Measurements from ENCODE around the gene RGS3. TPM values are rescaled to one million over a fixed set of nuclear protein-coding genes. Genes with fewer than 3 reads are reported as not detected.
"Not testable (repeated sequence)": the region's sequence is repeated elsewhere in the genome, so short reads cannot be mapped to it uniquely, and the experiment has no call there.

The RGS3 gene
- 10 to 100 TPM; 65.3 to 82.9 (median 75.8) TPM for polyA plus RNA-seq (ENCODE audit: insufficient read depth in 1 of 5, insufficient read length in 5 of 5, low replicate concordance in 1 of 5)
- long read RNA-seq, donor 1, full-length matches to known transcripts: 21 of 40 reads
- long read RNA-seq, donor 1, partial matches to known transcripts: 19 of 40 reads
- long read RNA-seq, donor 1, other reads (novel, unspliced or antisense): 0 of 40 reads
- long read RNA-seq, donor 2, transcript RGS3-211 (5 exons, 2,155 nt): major isoform, 16 of 21 reads
- long read RNA-seq, donor 2, partial matches to known transcripts: 5 of 21 reads
- long read RNA-seq, donor 2, other reads (novel, unspliced or antisense): 0 of 21 reads
- long read RNA-seq, donor 3, full-length matches to known transcripts: 22 of 31 reads
- long read RNA-seq, donor 3, partial matches to known transcripts: 9 of 31 reads
- long read RNA-seq, donor 3, other reads (novel, unspliced or antisense): 0 of 31 reads
- long read RNA-seq, donor 4, full-length matches to known transcripts: 8 of 16 reads
- long read RNA-seq, donor 4, partial matches to known transcripts: 8 of 16 reads
- long read RNA-seq, donor 4, other reads (novel, unspliced or antisense): 0 of 16 reads
- long read RNA-seq, donor 5, full-length matches to known transcripts: 25 of 25 reads
- long read RNA-seq, donor 5, partial matches to known transcripts: 0 of 25 reads
- long read RNA-seq, donor 5, other reads (novel, unspliced or antisense): 0 of 25 reads
- long read RNA-seq, donor 6, full-length matches to known transcripts: 33 of 33 reads
- long read RNA-seq, donor 6, partial matches to known transcripts: 0 of 33 reads
- long read RNA-seq, donor 6, other reads (novel, unspliced or antisense): 0 of 33 reads
- long read RNA-seq, donor 7, full-length matches to known transcripts: 18 of 25 reads
- long read RNA-seq, donor 7, partial matches to known transcripts: 7 of 25 reads
- long read RNA-seq, donor 7, other reads (novel, unspliced or antisense): 0 of 25 reads
- long read RNA-seq, donor 8, full-length matches to known transcripts: 8 of 8 reads
- long read RNA-seq, donor 8, partial matches to known transcripts: 0 of 8 reads
- long read RNA-seq, donor 8, other reads (novel, unspliced or antisense): 0 of 8 reads

DNA sequence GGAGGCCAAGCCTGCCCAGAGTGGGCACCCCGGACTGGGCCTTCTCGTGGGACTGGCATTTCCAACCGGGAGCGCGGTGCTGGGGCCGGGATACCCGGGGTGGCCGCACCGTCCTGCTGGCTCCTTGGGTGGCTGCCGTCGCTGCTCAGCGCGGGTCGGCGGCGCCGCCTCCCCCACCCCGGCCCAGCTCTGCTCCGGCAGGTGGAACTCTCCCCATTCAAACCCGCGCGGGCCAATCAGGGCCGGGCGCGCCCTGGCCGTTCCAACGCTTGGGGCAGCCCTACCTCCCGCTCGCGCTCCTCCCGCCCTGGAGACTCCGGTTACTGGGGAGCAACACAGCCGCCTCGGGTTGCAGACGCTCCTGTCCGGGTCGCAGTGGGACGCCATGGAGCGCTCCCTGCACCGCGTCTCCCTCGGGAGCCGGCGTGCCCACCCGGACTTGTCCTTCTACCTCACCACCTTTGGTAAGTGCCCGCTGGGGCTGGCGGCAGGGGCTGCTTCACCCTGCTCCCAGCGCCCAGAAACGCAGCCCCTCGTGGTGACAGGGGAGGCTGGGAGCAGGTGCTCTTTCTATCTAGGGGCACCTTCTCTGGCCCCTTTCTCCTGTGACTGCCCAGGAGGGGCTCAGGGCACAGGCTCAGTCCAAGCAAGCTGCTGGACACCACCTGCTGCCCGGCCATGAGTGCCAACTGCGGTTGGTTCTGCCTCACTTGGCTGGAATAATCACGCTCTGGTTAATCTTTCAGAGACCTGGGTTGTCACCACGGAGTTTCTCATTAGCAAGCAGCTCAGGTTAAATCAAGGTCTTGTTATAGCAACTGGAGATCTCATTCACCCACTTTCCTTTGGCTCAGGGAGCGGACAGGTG lies at the start of gene RGS3:
TSS of gene RGS3 (plus strand) at position 310 of the 868 bp plus-strand sequence. CDS start at position 386, 76 bp downstream.
- peak; percentile 55 to 58 for DNase-seq

DNA sequence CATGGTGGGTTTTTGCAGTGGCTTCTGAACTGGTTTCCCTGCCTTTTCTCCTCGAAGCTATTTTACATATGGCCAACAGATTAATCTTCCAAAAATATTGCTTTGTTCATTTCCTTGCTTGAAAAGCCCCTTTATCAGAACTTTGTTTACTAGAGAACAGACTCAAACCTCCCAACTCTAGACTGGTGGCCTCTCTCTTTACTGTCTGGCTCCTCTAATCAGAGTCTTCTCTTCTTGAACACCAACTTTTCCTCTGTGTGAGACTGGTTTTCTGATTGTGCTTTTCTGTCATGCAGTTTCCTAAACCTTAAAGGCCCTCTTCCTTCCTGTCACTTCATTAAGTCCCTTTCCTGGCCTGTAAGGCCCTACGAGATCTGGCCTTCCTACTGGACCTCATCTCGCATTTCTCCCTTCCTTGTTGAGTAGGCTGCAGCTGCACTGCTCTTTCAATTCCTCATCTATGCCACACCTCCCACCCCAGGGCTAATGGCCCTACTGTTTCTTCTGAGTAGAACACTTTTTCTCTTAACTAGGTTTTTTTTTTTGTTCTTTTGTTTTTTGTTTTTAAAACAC lies 47.3 kb upstream of the RGS3 start:
- no peak for DNase-seq

- no peak for DNase-seq
Measured at GRCh38 chr9:113417370-113417769, 46.2 kb upstream of the RGS3 start.

DNA sequence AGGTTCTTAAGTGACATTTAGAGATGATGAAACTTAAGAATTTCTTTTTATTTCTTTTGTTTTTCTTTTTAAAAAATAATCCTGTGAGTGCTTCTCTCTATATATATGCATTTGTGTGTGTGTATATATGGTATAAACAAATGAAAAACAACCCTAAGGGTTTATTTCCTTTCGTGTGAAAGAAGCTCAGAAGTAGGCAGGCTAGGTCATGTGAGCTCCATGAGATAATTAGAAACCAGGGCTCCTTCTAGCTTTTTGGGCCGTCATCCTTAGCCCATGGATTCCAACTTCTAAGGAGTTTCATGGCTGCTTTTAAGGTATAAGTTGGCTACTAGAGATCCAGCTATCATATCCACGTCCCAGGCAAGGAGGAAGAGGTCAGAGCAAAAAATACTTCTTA lies 41.8 kb upstream of the RGS3 start:
- DNase-seq: no peak

- no peak for DNase-seq
Measured at GRCh38 chr9:113425072-113425471, 38.5 kb upstream of the RGS3 start.

DNA sequence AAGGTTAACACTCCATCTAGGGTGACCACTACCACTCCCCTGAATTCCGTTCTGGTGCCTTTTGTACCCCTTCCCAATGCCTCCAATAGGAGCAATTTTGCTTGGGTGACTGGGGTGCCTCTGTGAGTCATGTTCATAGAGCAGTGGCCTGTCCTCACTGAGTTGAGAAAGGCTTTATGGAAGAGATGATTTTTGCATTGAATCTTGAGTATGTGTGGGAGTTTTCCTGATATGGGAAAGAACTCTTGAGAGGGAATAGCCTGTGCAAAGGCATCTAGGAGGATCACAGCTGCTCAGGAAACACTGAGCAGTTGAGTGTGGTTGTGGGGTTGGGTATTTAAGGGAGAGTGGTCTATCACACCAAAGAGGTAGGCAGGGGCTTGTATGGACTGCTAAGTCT lies 36.8 kb upstream of the RGS3 start:
- no peak for DNase-seq

DNA sequence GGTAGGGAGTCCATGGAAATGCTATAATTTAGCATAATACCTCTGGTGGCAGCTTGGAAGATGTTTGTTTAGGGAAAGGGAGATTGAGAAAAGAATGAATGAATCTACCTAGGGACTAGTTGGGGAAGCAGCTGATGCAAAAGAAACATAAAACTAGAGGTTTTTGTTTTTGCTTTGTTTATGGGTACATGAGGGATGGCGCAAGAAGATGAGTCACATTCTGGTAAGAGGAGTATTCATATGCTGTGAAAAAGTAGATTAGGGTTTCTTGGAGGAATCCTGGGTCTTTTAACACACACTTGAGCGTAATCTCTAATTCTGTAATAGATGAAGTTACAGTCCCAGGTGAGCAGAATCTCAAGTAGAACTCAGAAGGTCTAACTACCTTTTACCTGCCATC lies 35.9 kb upstream of the RGS3 start:
- DNase-seq: no peak

- DNase-seq: no peak
Measured at GRCh38 chr9:113428062-113428615, 35.4 kb upstream of the RGS3 start.

GRCh38 chr9:113431191-113431590 lies 32.3 kb upstream of the RGS3 start:
- DNase-seq: no peak

GRCh38 chr9:113436728-113437515 lies 26.6 kb upstream of the RGS3 start:
- no peak for DNase-seq

DNA sequence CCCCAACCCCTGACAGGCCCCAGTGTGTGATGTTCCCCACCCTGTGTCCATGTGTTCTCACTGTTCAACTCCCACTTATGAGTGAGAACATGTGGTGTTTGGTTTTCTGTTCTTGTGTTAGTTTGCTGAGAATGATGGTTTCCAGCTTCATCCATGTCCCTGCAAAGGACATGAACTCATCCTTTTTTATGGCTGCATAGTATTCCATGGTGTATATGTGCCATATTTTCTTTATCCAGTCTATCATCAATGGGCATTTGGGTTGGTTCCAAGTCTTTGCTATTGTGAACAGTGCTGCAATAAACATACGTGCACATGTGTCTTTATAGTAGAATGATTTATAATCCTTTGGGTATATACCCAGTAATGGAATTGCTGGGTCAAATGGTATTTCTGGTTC lies 25.8 kb upstream of the RGS3 start:
- DNase-seq: not testable (repeated sequence)

DNA sequence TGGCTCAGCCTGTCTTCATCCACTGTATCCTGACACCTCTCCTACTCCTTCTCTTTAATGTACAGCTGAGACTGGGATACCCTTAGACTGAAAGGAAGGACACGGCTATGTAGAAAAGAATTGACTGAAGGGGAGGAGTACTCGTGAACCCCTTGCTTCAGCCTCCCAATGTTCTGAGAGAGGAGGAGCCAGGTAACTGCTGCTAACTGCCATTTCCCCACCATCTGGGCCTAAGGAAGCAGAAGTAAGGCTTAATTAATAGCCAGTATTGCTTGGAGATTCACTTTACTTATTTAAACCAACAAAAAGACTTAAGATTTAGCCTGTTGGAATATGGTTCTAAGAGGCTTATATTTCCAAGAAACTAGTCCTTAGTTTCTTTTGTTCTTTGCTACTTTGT lies 18.8 kb upstream of the RGS3 start:
- no peak for DNase-seq

DNA sequence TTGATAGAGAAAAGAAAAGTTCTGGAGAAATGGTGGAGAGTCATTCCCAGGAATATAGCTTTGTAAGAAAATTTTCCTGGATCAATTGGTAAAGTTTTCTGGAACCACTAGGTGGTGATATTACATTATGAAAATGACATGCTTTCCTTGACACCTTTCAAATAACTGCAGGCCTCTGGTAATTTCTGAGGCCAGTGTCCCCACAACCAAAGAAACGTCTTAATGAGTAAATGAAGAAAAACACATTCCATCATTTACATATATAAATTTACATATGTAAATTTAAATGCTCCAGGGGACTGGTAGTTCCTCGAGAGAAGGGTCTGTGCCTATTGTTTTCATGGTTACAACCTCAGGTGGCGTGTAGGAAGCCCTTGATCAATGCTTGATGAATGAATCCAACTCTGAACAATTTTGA lies 17.2 kb upstream of the RGS3 start:
- peak; percentile 31 to 50 for DNase-seq

- DNase-seq: no peak
Measured at GRCh38 chr9:113449376-113449775, 14.2 kb upstream of the RGS3 start.

DNA sequence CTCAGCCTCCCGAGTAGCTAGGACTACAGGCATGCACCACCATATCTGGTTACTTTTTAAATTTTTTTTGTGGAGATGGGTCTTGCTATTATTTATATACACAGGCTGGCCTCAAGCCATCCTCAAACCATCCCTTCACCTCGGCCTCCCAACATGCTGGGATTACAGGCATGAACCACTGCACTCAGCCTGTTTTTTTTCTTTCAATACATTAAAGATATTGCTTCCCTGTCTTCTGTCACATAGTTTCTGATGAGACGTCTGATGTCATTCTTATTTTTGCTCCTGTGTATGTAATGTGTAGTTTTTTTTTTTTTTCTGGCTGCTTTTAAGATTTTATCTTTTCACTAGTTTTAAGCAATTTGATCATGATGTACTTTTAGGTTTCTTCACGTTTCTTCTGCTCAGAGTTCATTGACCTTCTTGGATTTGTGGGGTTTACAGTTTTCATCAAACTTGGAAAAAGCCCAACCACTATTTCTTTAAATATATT lies 11.4 kb upstream of the RGS3 start:
- DNase-seq: no peak

DNA sequence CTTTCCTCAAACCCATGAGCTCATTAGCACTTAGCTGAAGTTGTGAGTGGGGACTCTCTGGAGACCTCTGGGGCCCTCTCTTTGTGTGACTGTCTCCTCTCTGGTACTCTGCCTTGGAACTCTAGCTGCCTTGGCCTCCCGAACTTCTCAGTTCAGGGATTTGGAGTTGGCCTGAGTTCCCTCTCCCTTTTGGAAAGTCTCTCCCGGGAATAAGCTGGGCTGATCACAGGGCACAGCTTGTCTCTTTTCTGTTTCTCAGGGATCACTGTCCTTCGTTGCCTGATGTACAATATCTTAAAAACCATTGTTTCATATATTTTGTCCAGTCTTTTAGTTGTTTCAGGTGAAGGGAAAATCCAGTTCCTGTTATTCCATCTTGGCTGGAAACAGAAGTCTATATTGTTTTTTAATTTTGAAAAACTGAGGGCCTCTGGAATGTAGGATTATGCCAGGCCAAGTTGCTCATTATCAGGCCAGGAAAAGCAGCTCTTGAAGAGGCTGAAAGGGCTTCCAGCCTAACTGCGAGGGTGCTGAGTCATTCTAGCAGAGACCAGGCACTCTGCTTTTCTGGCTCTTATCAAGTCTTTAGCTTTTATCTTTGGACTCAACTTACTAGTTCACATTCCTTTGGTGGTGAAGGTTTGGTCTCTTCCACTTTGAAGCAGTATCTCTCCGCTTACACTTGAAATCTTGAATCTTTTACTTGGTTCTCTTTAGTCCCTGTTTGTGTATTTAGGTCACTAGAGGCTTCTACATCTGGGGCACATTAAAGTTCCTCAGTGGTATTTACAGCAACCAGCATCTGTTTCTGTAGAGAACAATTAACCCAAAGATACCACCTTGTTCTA lies 8.4 kb upstream of the RGS3 start:
- peak; percentile 38 to 40 for DNase-seq

DNA sequence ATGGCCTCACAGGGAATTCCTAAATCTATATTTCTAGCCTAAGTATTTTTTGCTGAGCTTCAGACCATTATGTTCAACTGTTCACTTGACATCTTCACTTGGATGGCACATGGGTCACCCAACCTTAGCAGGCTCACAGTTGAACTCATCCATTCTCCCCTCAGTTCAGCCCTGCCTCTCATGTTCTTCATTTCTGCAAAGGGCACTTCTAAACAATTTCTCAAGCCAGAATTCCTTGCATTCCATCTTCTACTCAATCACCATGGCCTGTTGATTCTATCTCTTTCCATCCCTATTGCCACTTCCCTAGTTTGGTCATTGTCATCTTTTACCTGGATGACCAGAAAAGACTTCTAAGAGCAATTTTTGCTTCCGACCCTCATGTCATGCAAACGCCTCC lies 7.3 kb upstream of the RGS3 start:
- no peak for DNase-seq

GRCh38 chr9:113461285-113461684 lies 2.2 kb upstream of the RGS3 start:
- DNase-seq: no peak

DNA sequence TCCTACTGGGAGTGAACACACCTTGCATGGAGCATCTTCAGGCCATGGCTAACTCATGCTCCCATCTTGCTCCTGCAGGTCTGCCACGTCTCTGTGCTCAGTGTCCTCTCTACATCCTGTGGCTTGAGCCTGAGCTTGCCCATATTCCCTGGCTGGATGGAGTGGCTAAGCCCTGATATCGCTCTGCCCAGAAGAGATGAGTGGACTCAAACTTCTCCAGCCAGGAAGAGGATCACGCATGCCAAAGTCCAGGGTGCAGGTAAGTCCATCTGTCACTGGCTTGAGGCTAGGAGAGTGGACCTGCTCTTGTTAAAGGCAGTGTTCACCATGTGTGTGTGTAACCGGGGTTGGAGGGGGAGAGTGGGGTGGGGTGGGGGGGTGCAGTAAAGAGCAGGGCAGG lies 1.6 kb upstream of the RGS3 start:
- no peak for DNase-seq

All from right lung (tissue), 10 donors.